Tibial nerve (tissue), 3 donors: ENCODE data around the gene ACAT2.

ENCODE experiments used
- POLR2A ChIP-seq, 2 donors: fragments of 450-650 bp; IDR thresholded peaks; one replicate each; pipeline ENCODE4 v1.6.1; 2017; ENCODE audit warnings: antibody characterized with exemption in 2 of 2, mild to moderate bottlenecking in 2 of 2, moderate library complexity in 2 of 2
- TF ChIP-seq, protein P1 (sequence below), 5 experiments: fragments of 200-600 bp in 3 of 5; fragments of 450-650 bp in 2 of 5; sonication (generic) in 3 of 5; IDR thresholded peaks; one replicate each; pipeline ENCODE4 v1.5.1; 2016 to 2019; ENCODE audit warnings: antibody characterized with exemption in 5 of 5, mild to moderate bottlenecking in 3 of 5, moderate library complexity in 2 of 5

DNA sequence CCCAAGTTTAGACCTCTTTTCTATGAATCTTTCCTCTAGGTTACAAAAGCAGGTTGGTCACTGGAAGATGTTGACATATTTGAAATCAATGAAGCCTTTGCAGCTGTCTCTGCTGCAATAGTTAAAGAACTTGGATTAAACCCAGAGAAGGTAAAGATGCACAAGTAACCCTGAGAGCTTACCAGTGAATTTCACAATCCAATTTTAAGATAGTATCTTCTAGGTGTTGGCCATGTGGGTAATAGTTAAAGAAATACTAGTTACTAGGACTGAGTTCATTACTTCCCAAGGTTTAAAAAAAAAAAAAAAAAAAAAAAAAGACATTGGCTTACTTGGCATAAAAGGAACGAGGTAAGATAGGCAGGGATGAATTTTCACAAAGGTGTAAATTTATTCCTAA is 16.3 kb downstream of the ACAT2 start:
- TF ChIP-seq POLR2A (IDR thresholded peaks at IDR 0.05) = no peak
- TF ChIP-seq, protein P1, sequence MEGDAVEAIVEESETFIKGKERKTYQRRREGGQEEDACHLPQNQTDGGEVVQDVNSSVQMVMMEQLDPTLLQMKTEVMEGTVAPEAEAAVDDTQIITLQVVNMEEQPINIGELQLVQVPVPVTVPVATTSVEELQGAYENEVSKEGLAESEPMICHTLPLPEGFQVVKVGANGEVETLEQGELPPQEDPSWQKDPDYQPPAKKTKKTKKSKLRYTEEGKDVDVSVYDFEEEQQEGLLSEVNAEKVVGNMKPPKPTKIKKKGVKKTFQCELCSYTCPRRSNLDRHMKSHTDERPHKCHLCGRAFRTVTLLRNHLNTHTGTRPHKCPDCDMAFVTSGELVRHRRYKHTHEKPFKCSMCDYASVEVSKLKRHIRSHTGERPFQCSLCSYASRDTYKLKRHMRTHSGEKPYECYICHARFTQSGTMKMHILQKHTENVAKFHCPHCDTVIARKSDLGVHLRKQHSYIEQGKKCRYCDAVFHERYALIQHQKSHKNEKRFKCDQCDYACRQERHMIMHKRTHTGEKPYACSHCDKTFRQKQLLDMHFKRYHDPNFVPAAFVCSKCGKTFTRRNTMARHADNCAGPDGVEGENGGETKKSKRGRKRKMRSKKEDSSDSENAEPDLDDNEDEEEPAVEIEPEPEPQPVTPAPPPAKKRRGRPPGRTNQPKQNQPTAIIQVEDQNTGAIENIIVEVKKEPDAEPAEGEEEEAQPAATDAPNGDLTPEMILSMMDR (IDR thresholded peaks at IDR 0.05) = no peak
